K562 (cell line): ENCODE data around the gene MTHFR. TPM values are rescaled to one million over a fixed set of nuclear protein-coding genes. Genes with fewer than 3 reads are reported as not detected.
A peak's percentile ranks its signal among the peaks of the same experiment; 100 is the strongest.

Source experiments
- ATAC-seq: fragments of 200-7000 bp; cut with Tn5 transposase; 3 replicates; pipeline ENCODE4 v1.9.1; 2020; ENCODE audit warnings: moderate library complexity
- BruUV-seq: library from RNA; stranded (reverse); fragments of 400-500 nt; replicated peaks from 2 replicates; lab custom pipeline; 2021; lab: Mats Ljungman, UMichigan
- CTCF ChIA-PET: fragments of 300-600 bp; formaldehyde crosslinking; extraction: SDS; loops from one replicate; lab custom pipeline; 2021; ENCODE audit warnings: low intra/inter-chr PET ratio; lab: Yijun Ruan, JAX
- POLR2A ChIA-PET: fragments of 300-600, 350-650 bp; sonication (Branson Sonifier 250); formaldehyde crosslinking; extraction: SDS; loops from one replicate; lab custom pipeline; 2021; ENCODE audit warnings: antibody characterized with exemption, inconsistent platforms; lab: Yijun Ruan, JAX
- DNase-seq, 4 experiments: peaks; one replicate each; pipeline versions ENCODE4 v3.0.0 to v3.0.0-alpha.2; 2011 to 2018; ENCODE audit warnings: low spot score in 3 of 4, mixed read lengths in 3 of 4; ENCODE audit errors: extremely low read depth in 1 of 4
- FAIRE-seq: peaks from 2 replicates; lab custom pipeline; 2011; peaks lifted over from hg19 to GRCh38; lab: Jason Lieb, UNC
- H2AFZ ChIP-seq: 2 replicates; pipeline ENCODE4 v1.6.0; 2011; ENCODE audit warnings: low read depth, low read length, control low read depth, inconsistent platforms
- H3K27ac ChIP-seq: fragments of 200-600 bp; 3 replicates; pipeline ENCODE4 v1.8.0; 2011; ENCODE audit warnings: low read depth, mild to moderate bottlenecking, control low read depth, inconsistent platforms, low read length, moderate library complexity, mixed read lengths; ENCODE audit errors: extremely low read depth
- H3K27me3 ChIP-seq, 2 experiments: fragments of 300-600 bp in 1 of 2; 2 replicates in 1 of 2; 3 replicates in 1 of 2; pipeline versions ENCODE4 v1.6.0 to v1.8.0; 2011; ENCODE audit warnings: inconsistent platforms in 2 of 2, low read length in 2 of 2, mild to moderate bottlenecking in 1 of 2, mixed read lengths in 1 of 2, moderate library complexity in 1 of 2; ENCODE audit not compliant: control insufficient read depth in 2 of 2, insufficient read depth in 2 of 2
- H3K36me3 ChIP-seq: fragments of 300-600 bp; 3 replicates; pipeline ENCODE4 v1.8.0; 2011; ENCODE audit warnings: mild to moderate bottlenecking, low read length, inconsistent platforms; ENCODE audit not compliant: control insufficient read depth, insufficient read depth
- H3K4me1 ChIP-seq, 2 experiments: fragments of 200-600 bp in 1 of 2; replicated peaks in 1 of 2; 2 replicates in 1 of 2; 3 replicates in 1 of 2; pipeline versions ENCODE4 v1.5.1 to v1.8.0; 2011; ENCODE audit warnings: inconsistent platforms in 2 of 2, low read length in 2 of 2, mild to moderate bottlenecking in 1 of 2, mixed read lengths in 1 of 2, moderate library complexity in 1 of 2; ENCODE audit not compliant: control insufficient read depth in 2 of 2, insufficient read depth in 2 of 2
- H3K4me2 ChIP-seq: 2 replicates; pipeline ENCODE4 v1.6.1; 2011; ENCODE audit warnings: low read length, control low read depth, inconsistent platforms, mixed read lengths; ENCODE audit not compliant: insufficient read depth
- H3K4me3 ChIP-seq: fragments of 200-600 bp; sonication (generic), shearing (Covaris generic); 2 replicates; pipeline ENCODE4 v1.5.1; 2016; ENCODE audit warnings: control low read depth, inconsistent platforms
- H3K79me2 ChIP-seq: fragments of 200-600 bp; 3 replicates; pipeline ENCODE4 v1.8.0; 2011; ENCODE audit warnings: low read length, inconsistent platforms; ENCODE audit not compliant: control insufficient read depth, insufficient read depth
- H3K9ac ChIP-seq, 2 experiments: 2 replicates each; pipeline versions ENCODE4 v1.6.0 to v1.6.1; 2011; ENCODE audit warnings: low read depth in 2 of 2, low read length in 2 of 2, control low read depth in 1 of 2, inconsistent platforms in 1 of 2, mild to moderate bottlenecking in 1 of 2, mixed read lengths in 1 of 2; ENCODE audit not compliant: insufficient read depth in 1 of 2
- H3K9me1 ChIP-seq: one replicate; pipeline ENCODE4 v1.6.0; 2011; ENCODE audit warnings: inconsistent platforms, mild to moderate bottlenecking, low read length, moderate library complexity; ENCODE audit not compliant: control insufficient read depth, insufficient read depth
- H3K9me3 ChIP-seq: replicated peaks from 2 replicates; pipeline ENCODE4 v1.5.1; 2011; ENCODE audit warnings: low read depth, low read length, inconsistent platforms; ENCODE audit not compliant: control insufficient read depth, insufficient read depth
- H4K20me1 ChIP-seq: replicated peaks from 2 replicates; pipeline ENCODE4 v1.6.1; 2011; ENCODE audit warnings: low read length, inconsistent platforms, mixed read lengths; ENCODE audit not compliant: control insufficient read depth, insufficient read depth
- BDP1 ChIP-seq: IDR thresholded peaks from 3 replicates; pipeline ENCODE4 v1.6.1; 2011; ENCODE audit not compliant: insufficient read length, insufficient read depth
- CBX5 ChIP-seq: IDR thresholded peaks from 2 replicates; pipeline ENCODE4 v1.6.1; 2014; ENCODE audit warnings: low read depth, borderline replicate concordance
- CCNT2 ChIP-seq: IDR thresholded peaks from 2 replicates; pipeline ENCODE4 v1.6.1; 2011; ENCODE audit warnings: borderline replicate concordance, low read depth, mild to moderate bottlenecking, moderate library complexity, mixed read lengths, low read length; ENCODE audit not compliant: insufficient read length; ENCODE audit errors: extremely low read depth
- MCM2 ChIP-seq: fragments of 450-650 bp; IDR thresholded peaks from 2 replicates; pipeline ENCODE4 v1.6.1; 2017; ENCODE audit warnings: low read depth, mild to moderate bottlenecking
- POLR2G ChIP-seq: fragments of 200-400 bp; formaldehyde crosslinking; IDR thresholded peaks from 2 replicates; pipeline ENCODE4 v1.6.1; 2017; ENCODE audit warnings: low read depth, mild to moderate bottlenecking, antibody characterized with exemption, low read length, moderate library complexity
- RCOR1 ChIP-seq, 2 experiments: IDR thresholded peaks; 2 replicates each; pipeline ENCODE4 v1.6.1; 2012; ENCODE audit warnings: low read depth in 2 of 2, low read length in 2 of 2, borderline replicate concordance in 1 of 2, improper control_type of control experiment in 1 of 2
- ZNF316 ChIP-seq: fragments of 450-650 bp; IDR thresholded peaks from 2 replicates; pipeline ENCODE4 v1.6.1; 2016
- ZNF717 ChIP-seq: fragments of 250-450 bp; sonication (Bioruptor Pico); IDR thresholded peaks from 2 replicates; pipeline ENCODE4 v1.5.0; 2021
- ZNF76 ChIP-seq: fragments of 250-450 bp; sonication (Bioruptor Pico); IDR thresholded peaks from 2 replicates; pipeline ENCODE4 v1.4.0; 2020; ENCODE audit warnings: mild to moderate bottlenecking, moderate library complexity, borderline replicate concordance
- ZNF764 ChIP-seq: fragments of 250-450 bp; sonication (Bioruptor Pico); IDR thresholded peaks from 2 replicates; pipeline ENCODE4 v1.4.0; 2020; ENCODE audit warnings: low read depth, mild to moderate bottlenecking, moderate library complexity
- ZSCAN32 ChIP-seq: fragments of 450-650 bp; formaldehyde crosslinking; IDR thresholded peaks from 2 replicates; pipeline ENCODE4 v1.4.0; 2020; ENCODE audit warnings: mild to moderate bottlenecking, moderate library complexity
- WGBS: fragments of 100-300 bp; shearing (Covaris generic); methylation state at CpG from one replicate; pipeline ENCODE4 v1.1.6; 2016; ENCODE audit warnings: low coverage, mixed read lengths; ENCODE audit not compliant: insufficient coverage; ENCODE audit errors: missing lambda C conversion rate; 5-methylcytosine and 5-hydroxymethylcytosine counted together
- in situ Hi-C: fragments of 300-500 bp; cut with MboI; formaldehyde crosslinking; loops from 4 replicates; pipeline ENCODE4 v1.15.0; 2018; ENCODE audit warnings: inconsistent platforms, mixed read lengths
- intact Hi-C: fragments of 100-400 bp; cut with micrococcal nuclease; formaldehyde crosslinking; loops from 2 replicates; pipeline ENCODE4 v1.14.2; 2022
- polyA plus RNA-seq, 8 experiments: library from polyadenylated mRNA; depleted of rRNA in 4 of 8; stranded (reverse) in 5 of 8; unstranded in 3 of 8; fragments of >200 nt; fragmentation: Nextera tagmentation in 2 of 8; fragmentation: Illumina TruSeq in 1 of 8; extraction: Ambion mirVana in 2 of 8; extraction: Trizol in 1 of 8; gene quantifications; 2 replicates each; pipeline versions ENCODE4 v1.2.1 to v1.2.3, GENCODE V29; 2011 to 2014; ENCODE audit warnings: inconsistent platforms in 1 of 8, missing spikeins in 1 of 8
- total RNA-seq, 7 experiments: library from RNA; depleted of rRNA in 6 of 7; stranded (reverse); fragments of >200 nt in 6 of 7; fragmentation: Illumina TruSeq in 2 of 7; extraction: Trizol in 2 of 7; gene quantifications; 2 replicates each; pipeline versions ENCODE4 v1.2.1 to v1.2.3, GENCODE V29; 2011 to 2021; ENCODE audit warnings: low replicate concordance in 1 of 7
- TF ChIP-seq, protein P1 (sequence below): fragments of 250-450 bp; sonication (Bioruptor Pico); IDR thresholded peaks from 2 replicates; pipeline ENCODE4 v1.4.0; 2020
- TF ChIP-seq, protein P2 (sequence below): sonication (generic); formaldehyde crosslinking; IDR thresholded peaks from 2 replicates; pipeline ENCODE4 v1.8.1; 2023; ENCODE audit warnings: mild to moderate bottlenecking, missing genetic modification reagents, moderate library complexity
- TF ChIP-seq, protein P3 (sequence below): fragments of 450-650 bp; IDR thresholded peaks from 2 replicates; pipeline ENCODE4 v1.6.1; 2016; ENCODE audit warnings: borderline replicate concordance

The MTHFR gene
- total and polyA plus RNA-seq, 9 of the 15 experiments (the other 6 are each of a cell fraction or from before 2014, with no cell fraction given): 5.0 to 104 (median 62.6) TPM

DNA sequence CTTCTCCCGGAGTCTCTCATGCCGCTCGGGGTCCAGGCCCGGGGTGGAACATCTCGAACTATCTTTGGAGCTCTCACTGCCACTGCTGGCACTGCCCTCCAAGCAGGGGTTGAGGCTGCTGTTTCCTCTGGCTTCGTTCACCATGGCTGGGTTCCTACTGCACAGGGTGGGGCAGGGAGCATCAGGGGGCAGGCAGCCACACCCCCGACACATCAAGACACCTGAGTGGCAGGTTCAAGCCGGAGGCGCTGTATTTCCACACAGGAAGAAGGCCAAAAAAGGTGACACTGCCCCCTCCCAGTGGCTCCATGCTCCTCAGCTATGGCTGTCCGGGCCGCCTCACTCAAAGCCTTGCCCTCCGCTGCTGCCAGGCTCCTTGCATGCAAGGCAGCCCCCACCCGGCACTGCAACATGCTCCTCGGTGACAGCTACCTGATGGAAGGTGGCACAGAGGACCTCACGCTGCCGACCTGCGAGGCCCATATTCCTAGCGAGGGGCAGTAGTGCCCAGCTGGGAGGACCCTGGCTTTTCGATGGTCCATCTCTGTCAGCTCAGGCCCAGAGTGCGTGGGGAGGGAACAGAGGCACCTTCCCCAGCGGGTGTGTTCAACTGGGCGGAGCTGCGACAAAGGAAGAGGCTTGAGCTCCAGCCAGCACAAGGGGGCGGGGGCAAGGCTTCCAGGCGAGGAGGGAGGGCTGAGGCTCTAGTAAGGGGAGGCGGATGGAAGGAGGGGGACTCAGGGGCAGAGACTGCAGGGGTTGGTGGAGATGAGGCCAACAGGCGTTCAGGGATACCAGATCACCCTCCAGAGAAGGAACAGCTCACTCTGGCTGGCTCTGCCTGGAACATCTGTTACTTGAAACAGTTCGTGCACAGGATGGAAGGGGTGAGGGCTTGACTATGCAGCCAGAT is 2.5 kb downstream of the MTHFR start:
- H3K36me3 ChIP-seq: peaks cover 45% of the 10 kb centered on the region
- H3K9me1 ChIP-seq: no peaks in the 10 kb centered on the region
- H3K9ac ChIP-seq: peak overlapping the region; percentile 91 to 97
- intact Hi-C loops: loop anchor here (1.0 to 5.0 kb wide), 2 partner anchors 18 to 179 kb away; partner anchors contain the start of gene MFN2
- no peak overlapping the region for H2AFZ ChIP-seq
- FAIRE-seq (peak; percentile 93), DNase-seq (peak; percentile 88 to 99 (median 90)), ATAC-seq (peak; percentile 74)
- no TSS peak for BruUV-seq
- H3K27me3 ChIP-seq: no peaks in the 10 kb centered on the region
- CTCF ChIA-PET: no interaction called here
- in situ Hi-C loops: no loop called here
- H3K4me3 ChIP-seq: peak overlapping the region; percentile 81
- peaks cover 86% of the 10 kb centered on the region for H3K79me2 ChIP-seq
- WGBS: 1% methylated on average over 26 of the region's 28 CpGs
- 0 out of 2 replicates have a peak, but pooled peaks cover 5% of the 10 kb centered on the region for H4K20me1 ChIP-seq
- POLR2A ChIA-PET: interaction anchor here (0.5 to 4.9 kb wide), 20 partner anchors 10 to 415 kb away, joined by 3 to 80 read pairs (median 4); partner anchors contain the start of gene MAD2L2
- peaks cover 54 to 60% of the 10 kb centered on the region in 2 experiments for H3K4me1 ChIP-seq
- peak overlapping the region; percentile 92 for H3K4me2 ChIP-seq
- peak overlapping the region; percentile 100 for H3K27ac ChIP-seq
- H3K9me3 ChIP-seq: no peaks in the 10 kb centered on the region
- TF ChIP-seq CBX5 (no peak), POLR2G (peak; percentile 88), RCOR1 (IDR thresholded peaks at IDR 0.05; ENCODE audit: borderline replicate concordance in 1 of 2, low read depth in 2 of 2, low read length in 2 of 2) (peak in 1 of 2 experiments; percentile 62; a peak in 1 of 4 replicates), ZNF764 (no peak), ZNF76 (CRISPR knock-in tag) (0 out of 2 replicates have a peak, but pooled peaks have one; percentile 57), ZNF717 (CRISPR knock-in tag) (0 out of 2 replicates have a peak, but pooled peaks have one; percentile 55), BDP1 (no peak), ZSCAN32 (CRISPR knock-in tag) (no peak), MCM2 (no peak), CCNT2 (no peak), ZNF316 (no peak)
- TF ChIP-seq, protein P1, sequence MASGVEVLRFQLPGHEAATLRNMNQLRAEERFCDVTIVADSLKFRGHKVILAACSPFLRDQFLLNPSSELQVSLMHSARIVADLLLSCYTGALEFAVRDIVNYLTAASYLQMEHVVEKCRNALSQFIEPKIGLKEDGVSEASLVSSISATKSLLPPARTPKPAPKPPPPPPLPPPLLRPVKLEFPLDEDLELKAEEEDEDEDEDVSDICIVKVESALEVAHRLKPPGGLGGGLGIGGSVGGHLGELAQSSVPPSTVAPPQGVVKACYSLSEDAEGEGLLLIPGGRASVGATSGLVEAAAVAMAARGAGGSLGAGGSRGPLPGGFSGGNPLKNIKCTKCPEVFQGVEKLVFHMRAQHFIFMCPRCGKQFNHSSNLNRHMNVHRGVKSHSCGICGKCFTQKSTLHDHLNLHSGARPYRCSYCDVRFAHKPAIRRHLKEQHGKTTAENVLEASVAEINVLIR: no peak
- TF ChIP-seq, protein P2, sequence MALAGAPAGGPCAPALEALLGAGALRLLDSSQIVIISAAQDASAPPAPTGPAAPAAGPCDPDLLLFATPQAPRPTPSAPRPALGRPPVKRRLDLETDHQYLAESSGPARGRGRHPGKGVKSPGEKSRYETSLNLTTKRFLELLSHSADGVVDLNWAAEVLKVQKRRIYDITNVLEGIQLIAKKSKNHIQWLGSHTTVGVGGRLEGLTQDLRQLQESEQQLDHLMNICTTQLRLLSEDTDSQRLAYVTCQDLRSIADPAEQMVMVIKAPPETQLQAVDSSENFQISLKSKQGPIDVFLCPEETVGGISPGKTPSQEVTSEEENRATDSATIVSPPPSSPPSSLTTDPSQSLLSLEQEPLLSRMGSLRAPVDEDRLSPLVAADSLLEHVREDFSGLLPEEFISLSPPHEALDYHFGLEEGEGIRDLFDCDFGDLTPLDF: no peak
- TF ChIP-seq, protein P3, sequence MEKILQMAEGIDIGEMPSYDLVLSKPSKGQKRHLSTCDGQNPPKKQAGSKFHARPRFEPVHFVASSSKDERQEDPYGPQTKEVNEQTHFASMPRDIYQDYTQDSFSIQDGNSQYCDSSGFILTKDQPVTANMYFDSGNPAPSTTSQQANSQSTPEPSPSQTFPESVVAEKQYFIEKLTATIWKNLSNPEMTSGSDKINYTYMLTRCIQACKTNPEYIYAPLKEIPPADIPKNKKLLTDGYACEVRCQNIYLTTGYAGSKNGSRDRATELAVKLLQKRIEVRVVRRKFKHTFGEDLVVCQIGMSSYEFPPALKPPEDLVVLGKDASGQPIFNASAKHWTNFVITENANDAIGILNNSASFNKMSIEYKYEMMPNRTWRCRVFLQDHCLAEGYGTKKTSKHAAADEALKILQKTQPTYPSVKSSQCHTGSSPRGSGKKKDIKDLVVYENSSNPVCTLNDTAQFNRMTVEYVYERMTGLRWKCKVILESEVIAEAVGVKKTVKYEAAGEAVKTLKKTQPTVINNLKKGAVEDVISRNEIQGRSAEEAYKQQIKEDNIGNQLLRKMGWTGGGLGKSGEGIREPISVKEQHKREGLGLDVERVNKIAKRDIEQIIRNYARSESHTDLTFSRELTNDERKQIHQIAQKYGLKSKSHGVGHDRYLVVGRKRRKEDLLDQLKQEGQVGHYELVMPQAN: peak; percentile 94
